Neural progenitor cell (in vitro differentiated cells): ENCODE results near the gene CD164. TPM values are rescaled to one million over a fixed set of nuclear protein-coding genes. Genes with fewer than 3 reads are reported as not detected.

Experiments
- DNase-seq: peaks from one replicate; pipeline ENCODE4 v3.0.0-alpha.2; 2016; ENCODE audit warnings: low spot score
- H2AFZ ChIP-seq: fragments of 200-600 bp; sonication (generic); replicated peaks from 2 replicates; pipeline ENCODE4 v1.6.1; 2016; ENCODE audit warnings: antibody characterized with exemption
- H3F3A ChIP-seq: fragments of 200-600 bp; sonication (generic); 2 replicates; pipeline ENCODE4 v1.6.1; 2016; ENCODE audit warnings: antibody characterized with exemption, low read depth
- H3K27ac ChIP-seq: fragments of 200-600 bp; sonication (generic); 2 replicates; pipeline ENCODE4 v1.5.1; 2016; ENCODE audit warnings: mild to moderate bottlenecking
- H3K27me3 ChIP-seq: fragments of 200-600 bp; sonication (generic); 2 replicates; pipeline ENCODE4 v1.6.1; 2016; ENCODE audit warnings: mild to moderate bottlenecking, moderate library complexity
- H3K36me3 ChIP-seq: fragments of 200-600 bp; sonication (generic); 2 replicates; pipeline ENCODE4 v1.5.1; 2016
- H3K4me1 ChIP-seq: fragments of 200-600 bp; sonication (generic); 2 replicates; pipeline ENCODE4 v1.6.1; 2016; ENCODE audit warnings: mixed run types
- H3K4me2 ChIP-seq: fragments of 200-600 bp; sonication (generic); 2 replicates; pipeline ENCODE4 v1.6.1; 2016
- H3K4me3 ChIP-seq: fragments of 200-600 bp; sonication (generic); 2 replicates; pipeline ENCODE4 v1.5.1; 2016
- H3K79me2 ChIP-seq: fragments of 200-600 bp; sonication (generic); 2 replicates; pipeline ENCODE4 v1.6.1; 2016; ENCODE audit warnings: low read depth
- H3K9ac ChIP-seq: fragments of 200-600 bp; sonication (generic); 2 replicates; pipeline ENCODE4 v1.6.1; 2016
- H3K9me3 ChIP-seq: fragments of 200-600 bp; sonication (generic); 2 replicates; pipeline ENCODE4 v1.5.1; 2016; ENCODE audit warnings: low read depth
- H4K20me1 ChIP-seq: fragments of 200-600 bp; sonication (generic); 2 replicates; pipeline ENCODE4 v1.6.1; 2016; ENCODE audit warnings: low read depth
- H3K27ac Mint-ChIP-seq: 3 replicates; pipeline ENCODE4 v1.8.0; 2021; ENCODE audit warnings: mixed read lengths
- H3K27me3 Mint-ChIP-seq: 2 replicates; pipeline ENCODE4 v1.8.0; 2022; ENCODE audit warnings: low read depth, mild to moderate bottlenecking, inconsistent platforms, moderate library complexity, mixed read lengths; ENCODE audit not compliant: insufficient read depth
- H3K36me3 Mint-ChIP-seq: 3 replicates; pipeline ENCODE4 v1.8.0; 2021; ENCODE audit warnings: mixed read lengths
- H3K4me1 Mint-ChIP-seq: 3 replicates; pipeline ENCODE4 v1.8.0; 2021; ENCODE audit warnings: mixed read lengths
- H3K4me3 Mint-ChIP-seq: 3 replicates; pipeline ENCODE4 v1.8.0; 2021; ENCODE audit warnings: mild to moderate bottlenecking, moderate library complexity, mixed read lengths
- H3K9me3 Mint-ChIP-seq: 3 replicates; pipeline ENCODE4 v1.8.0; 2020; ENCODE audit warnings: mixed read lengths
- EZH2 ChIP-seq: fragments of 200-600 bp; sonication (generic); IDR thresholded peaks from 2 replicates; pipeline ENCODE4 v1.6.1; 2017; ENCODE audit warnings: antibody characterized with exemption, mild to moderate bottlenecking, moderate library complexity
- EZH2phosphoT487 ChIP-seq: fragments of 200-600 bp; sonication (generic); IDR thresholded peaks from 2 replicates; pipeline ENCODE4 v1.6.1; 2017; ENCODE audit warnings: antibody characterized with exemption
- total RNA-seq: library from RNA; depleted of rRNA; stranded (reverse); fragments of >200 nt; gene quantifications from 2 replicates; pipeline ENCODE4 v1.2.3, GENCODE V29; 2015; ENCODE audit warnings: low replicate concordance
- TF ChIP-seq, protein P1 (sequence below): fragments of 200-600 bp; sonication (generic); IDR thresholded peaks from 2 replicates; pipeline ENCODE4 v1.5.1; 2017; ENCODE audit warnings: antibody characterized with exemption, mild to moderate bottlenecking

The CD164 gene
- total RNA-seq, 1 donor from 2014 or later, result 197 TPM

GRCh38 chr6:109330263-109330662 is 52.0 kb downstream of the CD164 start:
- no peak overlapping the region for H3K4me3 Mint-ChIP-seq
- Histone ChIP-seq H3F3A (no peaks in the 10 kb centered on the region), H3K79me2 (no peaks in the 10 kb centered on the region), H3K27ac (no peak overlapping the region), H3K36me3 (no peaks in the 10 kb centered on the region), H3K9me3 (no peaks in the 10 kb centered on the region), H3K4me3 (no peak overlapping the region), H3K27me3 (no peaks in the 10 kb centered on the region), H4K20me1 (no peaks in the 10 kb centered on the region), H3K4me1 (no peaks in the 10 kb centered on the region), H3K9ac (no peak overlapping the region), H3K4me2 (no peak overlapping the region), H2AFZ (no peak overlapping the region)
- no peaks in the 10 kb centered on the region for H3K27me3 Mint-ChIP-seq
- TF ChIP-seq EZH2phosphoT487 (no peak), EZH2 (no peak)
- TF ChIP-seq, protein P1, sequence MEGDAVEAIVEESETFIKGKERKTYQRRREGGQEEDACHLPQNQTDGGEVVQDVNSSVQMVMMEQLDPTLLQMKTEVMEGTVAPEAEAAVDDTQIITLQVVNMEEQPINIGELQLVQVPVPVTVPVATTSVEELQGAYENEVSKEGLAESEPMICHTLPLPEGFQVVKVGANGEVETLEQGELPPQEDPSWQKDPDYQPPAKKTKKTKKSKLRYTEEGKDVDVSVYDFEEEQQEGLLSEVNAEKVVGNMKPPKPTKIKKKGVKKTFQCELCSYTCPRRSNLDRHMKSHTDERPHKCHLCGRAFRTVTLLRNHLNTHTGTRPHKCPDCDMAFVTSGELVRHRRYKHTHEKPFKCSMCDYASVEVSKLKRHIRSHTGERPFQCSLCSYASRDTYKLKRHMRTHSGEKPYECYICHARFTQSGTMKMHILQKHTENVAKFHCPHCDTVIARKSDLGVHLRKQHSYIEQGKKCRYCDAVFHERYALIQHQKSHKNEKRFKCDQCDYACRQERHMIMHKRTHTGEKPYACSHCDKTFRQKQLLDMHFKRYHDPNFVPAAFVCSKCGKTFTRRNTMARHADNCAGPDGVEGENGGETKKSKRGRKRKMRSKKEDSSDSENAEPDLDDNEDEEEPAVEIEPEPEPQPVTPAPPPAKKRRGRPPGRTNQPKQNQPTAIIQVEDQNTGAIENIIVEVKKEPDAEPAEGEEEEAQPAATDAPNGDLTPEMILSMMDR, result no peak
- no peaks in the 10 kb centered on the region for H3K9me3 Mint-ChIP-seq
- no peak for DNase-seq
- H3K4me1 Mint-ChIP-seq, result no peaks in the 10 kb centered on the region
- H3K36me3 Mint-ChIP-seq, result no peaks in the 10 kb centered on the region
- H3K27ac Mint-ChIP-seq, result no peak overlapping the region

DNA sequence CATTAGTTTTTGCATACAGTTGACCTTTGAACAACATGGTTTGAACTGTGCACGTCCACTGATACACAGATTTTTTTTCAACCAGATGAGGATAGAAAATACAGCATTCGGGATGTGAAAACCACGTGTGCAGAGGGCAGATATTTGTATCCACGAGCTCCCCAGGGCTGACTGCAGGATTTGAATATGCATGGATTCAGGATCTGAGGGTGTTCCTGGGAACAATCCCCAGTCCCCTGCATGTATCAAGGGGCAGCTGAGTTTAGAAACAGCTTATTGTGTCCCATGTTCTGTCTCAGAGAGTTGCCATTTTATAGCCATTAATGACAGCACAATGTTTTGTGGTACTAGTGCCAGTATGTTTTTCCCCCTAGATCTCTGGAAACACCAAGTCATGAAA is 53.6 kb downstream of the CD164 start:
- H3F3A ChIP-seq, result no peaks in the 10 kb centered on the region
- Mint-ChIP-seq H3K27me3 (no peaks in the 10 kb centered on the region), H3K36me3 (no peaks in the 10 kb centered on the region), H3K4me3 (no peak overlapping the region), H3K9me3 (no peaks in the 10 kb centered on the region), H3K4me1 (no peaks in the 10 kb centered on the region), H3K27ac (no peak overlapping the region)
- no peaks in the 10 kb centered on the region for H3K36me3 ChIP-seq
- H3K9ac ChIP-seq, result no peak overlapping the region
- no peaks in the 10 kb centered on the region for H3K4me1 ChIP-seq
- DNase-seq, result no peak
- H4K20me1 ChIP-seq, result no peaks in the 10 kb centered on the region
- H3K27ac ChIP-seq, result no peak overlapping the region
- H2AFZ ChIP-seq, result no peak overlapping the region
- no peaks in the 10 kb centered on the region for H3K79me2 ChIP-seq
- H3K9me3 ChIP-seq, result no peaks in the 10 kb centered on the region
- H3K27me3 ChIP-seq, result no peaks in the 10 kb centered on the region
- H3K4me2 ChIP-seq, result no peak overlapping the region
- no peak for TF ChIP-seq EZH2
- no peak overlapping the region for H3K4me3 ChIP-seq

GRCh38 chr6:109327959-109328358 is 54.3 kb downstream of the CD164 start:
- Mint-ChIP-seq H3K4me1 (no peaks in the 10 kb centered on the region), H3K27me3 (no peaks in the 10 kb centered on the region), H3K4me3 (no peak overlapping the region), H3K27ac (no peak overlapping the region), H3K36me3 (no peaks in the 10 kb centered on the region), H3K9me3 (no peaks in the 10 kb centered on the region)
- Histone ChIP-seq H3K27ac (no peak overlapping the region), H3K9ac (no peak overlapping the region), H3F3A (no peaks in the 10 kb centered on the region), H3K27me3 (no peaks in the 10 kb centered on the region), H3K4me3 (no peak overlapping the region), H4K20me1 (no peaks in the 10 kb centered on the region), H3K4me1 (no peaks in the 10 kb centered on the region), H2AFZ (no peak overlapping the region), H3K79me2 (no peaks in the 10 kb centered on the region), H3K36me3 (no peaks in the 10 kb centered on the region), H3K9me3 (no peaks in the 10 kb centered on the region), H3K4me2 (no peak overlapping the region)
- TF ChIP-seq EZH2, result no peak
- TF ChIP-seq, protein P1, result no peak
- no peak for TF ChIP-seq EZH2phosphoT487
- no peak for DNase-seq

DNA sequence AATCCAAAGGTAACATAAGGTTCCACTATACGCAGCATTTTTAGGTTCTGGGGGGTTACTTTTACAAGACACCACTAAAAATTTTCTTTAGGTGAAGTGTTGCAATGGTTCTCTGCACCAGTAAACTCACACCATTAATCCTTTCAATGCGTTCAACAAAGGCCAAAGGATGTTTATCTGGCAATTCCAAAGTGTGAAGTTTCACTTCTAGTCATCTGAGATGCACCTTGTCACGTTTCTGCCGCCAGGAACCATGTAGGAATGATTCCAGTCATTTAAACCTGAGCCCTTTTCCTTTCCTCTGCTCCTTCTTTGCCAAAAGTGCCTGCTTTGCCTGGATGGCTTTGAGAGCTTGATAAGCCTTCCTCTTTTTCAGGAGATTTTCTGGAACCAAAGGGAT is 54.8 kb downstream of the CD164 start:
- H3K27me3 Mint-ChIP-seq, result no peaks in the 10 kb centered on the region
- no peak overlapping the region for H3K27ac ChIP-seq
- DNase-seq, result no peak
- TF ChIP-seq, protein P1, result no peak
- no peak for TF ChIP-seq EZH2
- TF ChIP-seq EZH2phosphoT487, result no peak
- H3K36me3 ChIP-seq, result no peaks in the 10 kb centered on the region
- no peak overlapping the region for H3K27ac Mint-ChIP-seq
- no peaks in the 10 kb centered on the region for H3K9me3 Mint-ChIP-seq
- no peak overlapping the region for H2AFZ ChIP-seq
- no peaks in the 10 kb centered on the region for H3F3A ChIP-seq
- no peaks in the 10 kb centered on the region for H3K9me3 ChIP-seq
- H3K79me2 ChIP-seq, result no peaks in the 10 kb centered on the region
- H3K4me3 Mint-ChIP-seq, result no peak overlapping the region
- H3K9ac ChIP-seq, result no peak overlapping the region
- no peak overlapping the region for H3K4me3 ChIP-seq
- no peaks in the 10 kb centered on the region for H3K36me3 Mint-ChIP-seq
- H3K4me2 ChIP-seq, result no peak overlapping the region
- H3K4me1 ChIP-seq, result no peaks in the 10 kb centered on the region
- no peaks in the 10 kb centered on the region for H3K27me3 ChIP-seq
- H3K4me1 Mint-ChIP-seq, result no peaks in the 10 kb centered on the region
- no peaks in the 10 kb centered on the region for H4K20me1 ChIP-seq
